ENCODE results near the gene TIMM23B. TPM values are rescaled to one million over a fixed set of nuclear protein-coding genes. Genes with fewer than 3 reads are reported as not detected.
"Not testable (repeated sequence)": the region's sequence is repeated elsewhere in the genome, so short reads cannot be mapped to it uniquely, and the experiment has no call there.

The TIMM23B gene
- total RNA-seq, result 10 to 100 TPM; 18.6 to 18.9 TPM

DNA sequence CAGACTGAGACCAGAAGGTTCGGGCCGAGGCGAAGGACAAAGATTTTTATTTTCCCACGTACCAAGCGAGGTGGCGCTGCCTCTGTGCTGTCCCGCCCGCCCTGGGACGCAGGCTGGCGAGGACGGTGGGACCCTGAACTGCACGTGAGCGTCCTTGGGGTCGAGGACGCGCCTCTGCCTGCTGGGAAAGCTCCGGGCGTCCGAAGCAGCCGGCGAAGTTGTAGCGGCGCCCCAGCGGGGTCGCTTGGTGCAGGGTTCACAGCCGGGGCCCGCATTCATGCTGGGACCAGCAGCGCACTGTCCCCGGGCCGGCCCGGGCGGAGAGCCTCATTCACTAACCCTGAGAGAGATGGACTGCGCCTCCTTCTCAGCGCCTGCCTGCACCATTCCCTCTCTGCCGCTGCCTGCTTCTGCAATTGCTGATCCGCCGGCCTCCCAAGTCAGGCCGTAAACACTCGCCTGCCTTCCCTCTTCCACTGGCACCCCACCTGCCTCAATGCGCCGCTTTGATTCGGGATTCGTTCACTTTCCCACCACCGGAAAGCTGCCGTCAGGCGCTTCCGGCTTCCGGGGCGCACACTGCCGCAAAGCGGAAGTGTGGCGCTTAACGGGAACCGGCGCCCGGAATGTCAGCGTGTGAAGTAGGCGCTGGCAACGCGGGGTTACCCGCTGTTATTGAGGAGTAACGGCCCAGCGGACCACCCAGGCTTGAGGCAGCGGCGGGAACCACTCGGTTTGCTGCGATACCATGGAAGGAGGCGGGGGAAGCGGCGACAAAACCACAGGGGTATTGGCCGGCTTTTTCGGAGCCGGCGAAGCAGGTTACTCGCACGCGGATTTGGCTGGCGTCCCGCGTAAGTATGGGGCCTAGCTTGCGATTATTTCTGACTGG lies at the start of gene TIMM23B, which contains the start of gene PARG:
TSS of gene TIMM23B (plus strand) at position 607 of the 892 bp plus-strand sequence. CDS start at position 749, 142 bp downstream.
TSS of gene PARG (minus strand) at position 581 of the 892 bp plus-strand sequence. CDS start at position 279, 302 bp downstream.
- H3K27ac Mint-ChIP-seq, result peak within 1 kb of the TSS; percentile 91
- peak within 1 kb of the TSS; percentile 99 for H3K4me3 Mint-ChIP-seq
- peak; percentile 81 for DNase-seq
- H3K27me3 Mint-ChIP-seq (ENCODE audit: low read depth); H3K9me3 Mint-ChIP-seq; CTCF ChIA-PET; H3K36me3 Mint-ChIP-seq (ENCODE audit: low read depth): not testable (repeated sequence)
- H3K4me1 Mint-ChIP-seq (ENCODE audit: low read depth), result peaks cover 28% of the 10 kb centered on the region
- intact Hi-C loops (cut with micrococcal nuclease), result loop anchor here (2.0 to 10.0 kb wide), 3 partner anchors 404 to 1753 kb away; partner anchors contain the start of genes CSTF2T, ERCC6 and SGMS1

GRCh38 chr10:49899999-49900398 lies 41.9 kb upstream of the TIMM23B start:
- H3K36me3 Mint-ChIP-seq (ENCODE audit: low read depth), result peaks cover 17% of the 10 kb centered on the region
- intact Hi-C loops (cut with micrococcal nuclease); H3K27ac Mint-ChIP-seq; DNase-seq; H3K4me1 Mint-ChIP-seq (ENCODE audit: low read depth); H3K27me3 Mint-ChIP-seq (ENCODE audit: low read depth); H3K4me3 Mint-ChIP-seq; CTCF ChIA-PET; H3K9me3 Mint-ChIP-seq: not testable (repeated sequence)

GRCh38 chr10:49900406-49900805 lies 41.4 kb upstream of the TIMM23B start:
- H3K27ac Mint-ChIP-seq; intact Hi-C loops (cut with micrococcal nuclease); H3K4me3 Mint-ChIP-seq; H3K4me1 Mint-ChIP-seq (ENCODE audit: low read depth); H3K9me3 Mint-ChIP-seq; DNase-seq; H3K27me3 Mint-ChIP-seq (ENCODE audit: low read depth); CTCF ChIA-PET: not testable (repeated sequence)
- peaks cover 17% of the 10 kb centered on the region for H3K36me3 Mint-ChIP-seq (ENCODE audit: low read depth)

- intact Hi-C loops (cut with micrococcal nuclease); H3K4me3 Mint-ChIP-seq; H3K36me3 Mint-ChIP-seq (ENCODE audit: low read depth): not testable (repeated sequence)
These were observed 38.0 kb upstream of the TIMM23B start for GRCh38 chr10:49903829-49904228.

DNA sequence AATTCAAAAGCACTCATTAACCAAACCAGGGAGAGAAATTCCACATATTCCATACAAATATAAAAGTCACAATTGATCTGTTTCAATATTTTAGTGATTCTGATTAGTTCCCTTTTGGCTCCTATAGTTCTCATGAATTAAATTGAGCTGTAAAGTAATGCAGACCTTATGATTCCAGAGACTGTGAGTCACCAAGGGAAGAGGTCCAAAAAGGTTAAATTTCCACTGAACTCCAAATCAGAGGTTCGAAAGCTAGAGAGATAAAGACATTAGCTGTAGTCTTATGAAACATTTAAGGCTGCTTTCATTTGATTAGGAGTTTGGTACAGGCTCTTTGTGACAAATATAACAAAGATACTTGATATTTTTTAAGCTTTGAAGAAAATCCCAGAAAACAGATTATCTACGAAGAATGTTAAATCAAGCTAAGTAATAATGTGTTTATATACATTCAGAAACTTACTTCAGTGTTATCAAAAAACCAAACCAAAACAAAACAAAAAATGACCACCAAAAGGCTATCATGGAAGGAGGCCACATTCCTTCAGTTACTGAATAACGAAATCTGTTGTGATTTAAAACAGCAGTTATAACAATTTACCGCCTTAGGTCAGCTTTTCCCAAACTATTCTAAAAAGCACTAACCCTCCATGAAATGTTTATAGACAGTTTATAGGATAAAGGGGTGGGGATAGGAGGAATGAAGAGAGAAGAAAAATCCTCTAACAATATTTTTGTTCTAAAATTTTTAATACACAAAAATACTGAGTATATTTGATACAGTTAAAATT lies 33.4 kb upstream of the TIMM23B start:
- H3K4me1 Mint-ChIP-seq (ENCODE audit: low read depth); H3K27me3 Mint-ChIP-seq (ENCODE audit: low read depth); H3K27ac Mint-ChIP-seq; DNase-seq; H3K4me3 Mint-ChIP-seq; intact Hi-C loops (cut with micrococcal nuclease); H3K36me3 Mint-ChIP-seq (ENCODE audit: low read depth); H3K9me3 Mint-ChIP-seq; CTCF ChIA-PET: not testable (repeated sequence)

More at GRCh38 chr10:49903829-49904228, 38.0 kb upstream of the TIMM23B start:
- H3K9me3 Mint-ChIP-seq; CTCF ChIA-PET; DNase-seq; H3K27ac Mint-ChIP-seq; H3K27me3 Mint-ChIP-seq (ENCODE audit: low read depth); H3K4me1 Mint-ChIP-seq (ENCODE audit: low read depth): not testable (repeated sequence)

GRCh38 chr10:49910295-49910694 lies 31.6 kb upstream of the TIMM23B start:
- CTCF ChIA-PET; H3K9me3 Mint-ChIP-seq; H3K36me3 Mint-ChIP-seq (ENCODE audit: low read depth); H3K27ac Mint-ChIP-seq; DNase-seq; H3K27me3 Mint-ChIP-seq (ENCODE audit: low read depth); H3K4me3 Mint-ChIP-seq; H3K4me1 Mint-ChIP-seq (ENCODE audit: low read depth): not testable (repeated sequence)
- intact Hi-C loops (cut with micrococcal nuclease), result loop anchor here (10.0 kb wide), 1 partner anchor 315 kb away; no protein-coding TSS in a partner anchor

GRCh38 chr10:49916451-49916850 lies 25.4 kb upstream of the TIMM23B start:
- DNase-seq; H3K9me3 Mint-ChIP-seq; H3K4me1 Mint-ChIP-seq (ENCODE audit: low read depth); H3K36me3 Mint-ChIP-seq (ENCODE audit: low read depth); CTCF ChIA-PET; H3K27me3 Mint-ChIP-seq (ENCODE audit: low read depth); H3K27ac Mint-ChIP-seq; H3K4me3 Mint-ChIP-seq: not testable (repeated sequence)
- intact Hi-C loops (cut with micrococcal nuclease), result loop anchor here (10.0 kb wide), 1 partner anchor 322 kb away; no protein-coding TSS in a partner anchor

DNA sequence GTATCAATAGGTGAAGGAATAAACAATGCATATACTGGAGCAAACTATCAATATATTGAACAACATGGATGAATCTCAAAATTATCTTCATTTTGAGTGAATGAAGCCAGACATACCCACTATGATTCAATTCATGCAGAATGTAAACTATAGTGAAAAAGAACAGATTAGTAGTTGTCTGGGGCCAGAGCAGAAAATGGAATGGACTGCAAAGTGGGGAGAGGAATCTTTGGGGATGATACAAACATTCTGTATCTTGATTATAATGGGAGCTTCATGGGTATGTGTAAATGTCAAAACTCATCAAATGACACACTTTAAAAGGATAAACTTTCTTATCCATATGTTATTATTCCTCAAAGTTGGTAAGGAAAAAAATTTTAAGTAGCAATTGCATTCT lies 23.9 kb upstream of the TIMM23B start:
- H3K4me1 Mint-ChIP-seq (ENCODE audit: low read depth); H3K36me3 Mint-ChIP-seq (ENCODE audit: low read depth); H3K4me3 Mint-ChIP-seq; H3K9me3 Mint-ChIP-seq; H3K27me3 Mint-ChIP-seq (ENCODE audit: low read depth); CTCF ChIA-PET; DNase-seq; H3K27ac Mint-ChIP-seq: not testable (repeated sequence)
- intact Hi-C loops (cut with micrococcal nuclease), result loop anchor here (10.0 kb wide), 1 partner anchor 323 kb away; no protein-coding TSS in a partner anchor

GRCh38 chr10:49922041-49922440 lies 19.8 kb upstream of the TIMM23B start:
- H3K27me3 Mint-ChIP-seq (ENCODE audit: low read depth); H3K4me1 Mint-ChIP-seq (ENCODE audit: low read depth); H3K27ac Mint-ChIP-seq; H3K9me3 Mint-ChIP-seq; DNase-seq; H3K36me3 Mint-ChIP-seq (ENCODE audit: low read depth); intact Hi-C loops (cut with micrococcal nuclease); CTCF ChIA-PET; H3K4me3 Mint-ChIP-seq: not testable (repeated sequence)

DNA sequence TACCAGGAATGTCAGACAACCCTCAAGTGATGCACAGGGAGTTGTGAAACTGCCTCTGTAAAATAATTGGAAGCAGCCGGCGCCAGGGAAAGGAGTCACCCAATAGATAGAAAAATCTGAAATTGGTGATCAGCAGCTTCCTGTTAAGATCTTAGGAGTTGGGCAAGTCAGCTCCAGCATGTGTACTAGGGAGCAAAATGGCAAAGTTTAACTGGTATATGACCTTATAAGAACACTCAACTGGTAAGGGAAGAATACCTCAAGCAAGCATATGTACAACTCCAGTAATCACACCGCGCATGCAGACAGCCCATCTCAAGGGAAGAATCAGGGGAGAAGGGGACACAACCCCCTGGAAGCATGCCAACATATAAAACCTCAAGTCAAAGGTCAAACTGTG lies 18.3 kb upstream of the TIMM23B start:
- H3K27ac Mint-ChIP-seq; H3K36me3 Mint-ChIP-seq (ENCODE audit: low read depth); CTCF ChIA-PET: not testable (repeated sequence)

GRCh38 chr10:49931276-49931675 lies 10.6 kb upstream of the TIMM23B start:
- DNase-seq, CTCF ChIA-PET: not testable (repeated sequence)

More for the DNA sequence above, 18.3 kb upstream of the TIMM23B start:
- H3K4me3 Mint-ChIP-seq; intact Hi-C loops (cut with micrococcal nuclease); H3K4me1 Mint-ChIP-seq (ENCODE audit: low read depth); DNase-seq; H3K27me3 Mint-ChIP-seq (ENCODE audit: low read depth); H3K9me3 Mint-ChIP-seq: not testable (repeated sequence)

GRCh38 chr10:49931959-49932728 lies 9.7 kb upstream of the TIMM23B start:
- intact Hi-C loops (cut with micrococcal nuclease); H3K36me3 Mint-ChIP-seq (ENCODE audit: low read depth); H3K27me3 Mint-ChIP-seq (ENCODE audit: low read depth); CTCF ChIA-PET; H3K4me3 Mint-ChIP-seq; H3K9me3 Mint-ChIP-seq; H3K27ac Mint-ChIP-seq; H3K4me1 Mint-ChIP-seq (ENCODE audit: low read depth); DNase-seq: not testable (repeated sequence)

More at GRCh38 chr10:49931276-49931675, 10.6 kb upstream of the TIMM23B start:
- H3K9me3 Mint-ChIP-seq; H3K27me3 Mint-ChIP-seq (ENCODE audit: low read depth); H3K4me1 Mint-ChIP-seq (ENCODE audit: low read depth); H3K27ac Mint-ChIP-seq; intact Hi-C loops (cut with micrococcal nuclease); H3K4me3 Mint-ChIP-seq: not testable (repeated sequence)
- H3K36me3 Mint-ChIP-seq (ENCODE audit: low read depth), result peaks cover 15% of the 10 kb centered on the region
